ENCODE measurements around the gene GNAS-AS1.

GNAS-AS1 gene

DNA sequence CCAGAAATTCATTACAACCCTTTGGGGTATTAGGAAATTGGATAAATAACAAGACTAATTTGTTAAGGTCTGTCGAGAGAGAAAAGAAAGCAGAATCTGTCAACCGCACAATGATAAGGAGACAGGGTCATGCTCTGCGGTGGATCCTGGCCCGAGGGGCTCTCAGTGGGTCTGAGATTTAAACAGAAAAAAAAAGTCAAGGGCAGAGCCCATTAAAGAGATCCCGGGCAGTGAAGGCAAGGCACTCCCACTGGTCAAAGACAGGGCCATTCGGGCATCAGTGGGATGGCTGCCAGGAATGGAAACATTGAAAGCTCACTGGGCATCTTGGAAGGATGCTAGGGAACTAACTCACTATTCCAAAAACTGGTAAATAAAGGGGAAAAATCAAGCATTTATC lies 77.9 kb downstream of the GNAS-AS1 start:
- in situ Hi-C loops (cut with MboI; ENCODE audit: low pct_unique_long_range_greater_than_20kb, low sequenced_read_pairs): no loop called here
- no peak for DNase-seq
